Activated CD4-positive, alpha-beta T cell treated with anti-CD3 and anti-CD28 coated beads for 48 hours (primary cell): Measurements from ENCODE around the gene NTNG2.
"Not testable (repeated sequence)": the region's sequence is repeated elsewhere in the genome, so short reads cannot be mapped to it uniquely, and the experiment has no call there.

Experiments used
- DNase-seq: peaks from one replicate; pipeline ENCODE4 v3.0.0-alpha.2; 2020

NTNG2 gene, protein sequence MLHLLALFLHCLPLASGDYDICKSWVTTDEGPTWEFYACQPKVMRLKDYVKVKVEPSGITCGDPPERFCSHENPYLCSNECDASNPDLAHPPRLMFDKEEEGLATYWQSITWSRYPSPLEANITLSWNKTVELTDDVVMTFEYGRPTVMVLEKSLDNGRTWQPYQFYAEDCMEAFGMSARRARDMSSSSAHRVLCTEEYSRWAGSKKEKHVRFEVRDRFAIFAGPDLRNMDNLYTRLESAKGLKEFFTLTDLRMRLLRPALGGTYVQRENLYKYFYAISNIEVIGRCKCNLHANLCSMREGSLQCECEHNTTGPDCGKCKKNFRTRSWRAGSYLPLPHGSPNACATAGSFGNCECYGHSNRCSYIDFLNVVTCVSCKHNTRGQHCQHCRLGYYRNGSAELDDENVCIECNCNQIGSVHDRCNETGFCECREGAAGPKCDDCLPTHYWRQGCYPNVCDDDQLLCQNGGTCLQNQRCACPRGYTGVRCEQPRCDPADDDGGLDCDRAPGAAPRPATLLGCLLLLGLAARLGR

DNA sequence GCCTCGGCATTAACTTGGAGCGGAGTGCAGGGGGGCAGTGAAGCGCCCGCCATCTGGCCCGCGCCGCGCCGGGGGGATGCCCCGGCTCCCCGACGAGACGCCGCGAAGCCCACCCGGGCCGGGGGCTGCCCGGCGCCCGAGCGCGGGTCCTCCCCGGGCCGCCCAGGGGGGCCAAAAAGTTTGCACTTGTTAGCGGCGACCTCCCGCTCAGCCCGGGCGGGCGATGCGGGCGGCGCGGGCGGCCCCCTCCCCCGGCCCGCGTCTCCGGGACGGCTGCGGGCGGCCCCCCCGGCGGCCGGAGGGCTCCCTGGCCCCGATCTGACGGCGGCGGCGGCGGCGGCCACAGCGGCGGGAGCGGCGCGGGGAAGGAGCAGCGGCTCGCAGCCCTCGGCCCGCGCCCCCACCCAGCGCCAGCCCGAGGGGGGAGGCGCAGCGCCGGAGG is at the start of gene NTNG2:
TSS of gene NTNG2 (plus strand) at position 316 of the 442 bp plus-strand sequence. CDS start 4,774 bp downstream, outside the sequence.
- DNase-seq, result no peak

DNA sequence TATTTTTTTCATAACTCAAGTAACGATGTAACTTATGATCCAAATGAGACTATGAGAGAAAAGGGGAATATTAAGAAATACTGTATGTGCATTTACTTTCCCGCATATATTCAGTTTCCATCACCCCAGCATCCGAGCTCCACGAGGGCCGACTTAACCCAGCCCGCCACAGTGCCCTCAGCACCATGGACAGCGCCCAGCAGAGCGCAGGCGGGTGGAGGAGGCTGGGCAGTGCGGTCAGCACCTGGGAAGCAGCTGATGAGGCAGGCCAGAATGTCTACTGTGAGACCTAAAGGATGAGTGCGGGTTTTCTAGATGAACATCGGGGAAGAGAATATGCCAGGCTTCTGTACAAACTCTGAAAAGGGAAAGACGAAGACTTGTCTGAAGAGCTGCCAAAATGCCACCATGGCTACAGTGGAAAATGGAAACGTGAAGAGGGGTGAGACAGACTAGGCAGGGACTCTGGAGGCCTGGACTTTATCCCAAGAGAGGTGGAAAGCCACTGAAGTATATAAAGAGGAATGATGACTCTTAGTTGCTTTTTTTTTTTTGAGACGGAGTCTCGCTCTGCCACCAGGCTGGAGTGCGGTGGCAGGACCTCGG is 47.7 kb upstream of the NTNG2 start:
- DNase-seq, result peak; percentile 60

DNA sequence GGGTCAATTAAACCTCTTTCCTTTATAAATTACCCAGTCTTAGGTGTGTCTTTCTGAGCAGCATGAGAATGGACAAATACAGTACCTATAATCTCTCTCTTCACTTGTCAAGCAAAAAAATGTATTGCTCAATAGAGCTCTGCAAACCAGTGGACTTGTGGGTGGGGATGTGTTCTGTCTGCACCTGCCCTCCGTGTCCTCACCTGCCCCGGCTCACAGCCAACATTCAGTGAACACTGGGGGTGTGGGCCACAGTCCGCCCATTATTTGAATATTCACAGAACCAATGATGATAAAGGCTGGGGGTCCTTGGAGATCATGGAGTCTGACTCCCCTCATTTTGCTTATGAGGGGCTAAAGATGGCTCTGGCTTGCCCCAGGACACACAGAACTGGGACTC is 45.3 kb upstream of the NTNG2 start:
- no peak for DNase-seq

DNA sequence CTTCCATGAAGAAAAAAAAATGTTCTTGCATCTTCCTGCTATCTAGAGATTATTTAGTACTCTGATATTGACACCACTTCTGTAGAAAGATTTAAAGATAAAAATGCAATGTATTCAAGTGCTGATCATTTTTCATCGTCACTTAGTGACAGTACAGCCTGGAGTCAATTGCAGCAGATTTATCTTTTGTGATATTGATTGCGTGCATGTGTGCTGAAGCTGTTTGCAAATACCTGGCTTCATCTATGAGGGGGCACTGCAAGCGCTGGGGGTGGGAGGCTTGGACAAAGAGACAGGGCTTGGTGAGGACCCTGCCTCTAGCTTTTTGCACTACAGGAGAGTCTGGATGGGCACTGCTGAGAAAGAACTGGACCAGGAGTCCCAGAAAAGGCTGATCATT is 44.2 kb upstream of the NTNG2 start:
- no peak for DNase-seq

DNA sequence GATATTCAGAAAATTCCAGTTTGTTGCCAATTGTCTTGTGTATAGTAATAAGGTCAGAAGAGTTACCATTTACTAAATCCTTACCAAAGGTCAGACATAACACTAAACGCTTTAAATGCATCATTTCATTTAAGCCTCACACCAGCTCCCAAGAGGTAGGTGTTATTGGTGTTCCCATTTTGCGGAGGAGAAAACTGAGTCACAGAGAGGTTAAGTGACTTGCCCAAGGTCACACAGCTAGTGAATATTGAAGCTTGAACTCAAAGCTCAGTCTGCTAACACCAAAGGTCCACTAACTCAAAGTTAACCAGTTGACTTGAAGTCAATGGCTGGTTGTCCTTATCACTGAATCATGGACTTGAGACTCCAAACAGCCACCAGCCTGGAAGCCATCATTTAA is 40.8 kb upstream of the NTNG2 start:
- DNase-seq, result no peak

DNA sequence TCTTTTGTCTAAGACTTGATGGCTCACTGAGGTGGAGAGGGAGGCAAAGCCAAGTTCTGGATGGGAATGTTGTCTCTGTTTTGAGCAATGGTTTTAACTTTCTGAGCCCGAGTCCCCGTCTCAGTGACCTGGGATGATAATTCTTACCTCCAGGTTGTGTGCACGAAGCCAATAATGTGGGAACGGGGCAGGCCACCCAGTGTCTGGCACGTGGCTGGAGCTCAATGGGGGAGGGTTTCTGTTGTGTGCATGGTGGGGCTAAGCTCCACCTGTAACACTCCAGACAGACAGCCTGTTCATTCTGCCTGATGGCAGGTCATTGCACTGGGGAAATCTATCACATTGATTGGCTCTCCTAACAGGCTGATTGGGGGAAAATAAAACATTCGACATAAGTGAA is 37.1 kb upstream of the NTNG2 start:
- DNase-seq, result no peak

DNA sequence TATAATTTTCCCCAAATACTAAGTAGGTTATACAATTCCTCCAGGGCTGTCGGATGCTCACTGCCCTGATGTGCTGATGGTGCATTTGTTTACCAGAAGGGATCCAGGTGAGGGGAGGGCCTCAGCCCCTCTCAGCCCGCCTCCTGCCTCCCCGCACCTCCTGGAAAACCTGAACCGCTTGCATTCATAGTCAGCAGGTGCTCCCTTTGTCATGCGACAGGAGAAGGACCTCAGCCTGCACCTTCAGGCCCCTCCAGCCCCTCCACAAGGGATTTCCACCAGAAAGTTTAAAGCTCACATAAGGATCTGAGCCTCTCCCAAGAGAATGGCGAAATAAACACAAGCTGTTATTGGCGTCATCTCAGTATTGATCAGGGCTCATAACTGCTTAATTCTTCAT is 36.5 kb upstream of the NTNG2 start:
- DNase-seq, result no peak

DNA sequence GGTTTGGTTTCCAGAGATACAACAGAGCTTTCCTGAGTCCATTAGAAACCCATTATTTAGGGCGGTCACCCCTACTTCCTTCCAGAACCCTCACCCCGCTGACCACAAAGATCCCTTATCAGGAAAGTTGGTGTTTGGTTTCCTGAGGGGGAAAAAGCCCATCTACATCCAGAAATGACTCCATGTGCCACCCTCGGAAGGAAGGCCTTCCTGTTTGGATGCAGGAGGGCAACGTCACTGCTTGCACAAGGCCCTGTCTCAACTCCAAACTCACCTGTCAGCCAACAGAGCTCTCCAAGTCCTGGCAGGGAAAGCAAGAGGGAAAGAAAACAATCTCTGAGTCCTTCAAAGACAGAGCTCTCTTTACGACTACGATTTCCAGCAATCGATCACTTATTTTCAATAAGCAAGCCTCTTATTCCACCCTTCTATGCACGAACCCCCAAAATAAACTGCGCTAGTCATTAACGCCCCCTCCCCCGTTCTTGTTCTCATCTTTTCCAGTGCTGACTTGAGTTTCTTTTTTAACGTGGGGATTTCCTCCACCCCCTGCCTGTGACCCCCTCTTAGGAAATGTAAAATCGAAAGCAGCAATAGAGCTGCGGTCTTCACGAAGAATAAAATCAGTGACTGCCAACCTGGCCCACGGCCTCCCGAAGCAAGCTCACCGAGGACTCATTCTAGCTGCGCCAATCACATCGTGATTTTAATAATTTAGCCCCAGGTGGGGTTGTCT is 35.7 kb upstream of the NTNG2 start:
- peak; percentile 35 for DNase-seq

DNA sequence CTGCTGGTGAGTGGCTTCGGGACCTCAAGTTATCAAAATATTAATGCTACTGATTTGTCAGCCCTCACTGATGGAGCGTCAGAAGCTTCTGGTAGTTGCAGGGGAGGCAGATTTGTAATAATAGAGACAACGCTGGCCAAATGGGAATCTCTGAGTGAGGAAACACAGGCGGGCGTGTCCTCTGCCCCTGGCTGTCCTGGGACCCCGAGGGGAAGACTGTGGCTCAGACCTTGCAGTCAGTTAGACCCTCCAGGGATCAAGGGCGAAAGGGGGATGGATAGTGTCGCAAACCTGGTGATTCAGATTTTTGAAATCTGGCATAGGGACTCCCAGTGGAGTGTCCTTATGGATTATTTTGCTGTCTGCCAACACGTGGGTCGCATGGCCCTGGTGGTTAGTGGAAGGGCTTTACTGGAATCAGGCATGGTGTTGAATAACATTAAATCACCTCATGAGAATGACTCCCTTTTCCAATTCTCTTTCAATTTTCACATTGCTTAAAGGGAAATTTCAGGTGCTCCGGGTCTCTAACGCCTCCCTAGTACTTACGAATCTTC is 35.1 kb upstream of the NTNG2 start:
- no peak for DNase-seq

DNA sequence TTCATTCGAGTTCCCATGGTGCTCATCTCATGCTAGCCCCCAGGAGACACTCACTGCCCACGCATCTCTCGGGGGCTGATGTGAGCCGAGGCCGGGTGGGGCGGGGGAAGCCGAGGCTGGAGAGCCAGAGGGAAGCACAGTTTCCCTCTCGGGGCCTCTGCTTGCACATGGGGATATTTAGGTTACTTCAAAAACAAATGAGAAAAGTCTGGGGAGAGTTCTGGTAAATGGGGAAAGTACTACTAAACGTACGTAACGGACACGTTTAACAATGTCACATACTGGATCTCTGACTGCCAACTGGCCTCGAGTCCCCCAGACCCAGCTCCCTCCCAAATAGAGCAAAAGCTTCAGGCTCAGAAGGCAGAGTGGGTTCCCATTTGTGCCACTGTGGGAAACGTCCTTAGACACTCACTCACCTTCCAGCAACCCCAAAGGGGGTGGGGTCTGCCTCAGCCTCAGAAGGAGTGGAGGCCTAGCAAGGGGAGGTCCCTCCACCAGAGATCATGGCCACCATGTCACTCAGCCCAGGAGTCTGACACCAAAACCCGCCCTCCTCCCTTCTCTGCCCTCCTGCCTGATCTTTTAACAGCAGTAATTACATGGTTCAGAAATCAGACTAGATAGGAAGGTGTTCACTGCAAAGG is 33.8 kb upstream of the NTNG2 start:
- DNase-seq, result no peak

DNA sequence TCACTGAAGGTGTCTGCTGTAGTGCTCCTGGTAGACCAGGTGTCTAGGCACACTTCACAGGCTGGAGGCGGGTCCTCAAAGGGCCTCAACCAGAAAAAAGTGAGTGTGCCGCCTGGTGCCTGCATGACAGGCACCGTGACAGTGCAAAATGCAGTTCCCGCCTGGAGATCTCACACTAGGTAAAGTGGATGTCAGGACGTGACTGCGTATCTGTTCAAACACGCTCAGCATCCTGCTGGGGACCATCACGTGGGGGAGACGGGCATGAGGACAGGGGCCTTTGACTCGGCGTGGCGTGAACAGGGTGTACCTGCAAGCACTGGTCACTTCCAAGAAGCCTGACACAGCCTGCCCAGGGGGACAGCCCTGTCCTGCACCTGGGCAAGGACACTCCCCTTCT is 32.3 kb upstream of the NTNG2 start:
- DNase-seq, result no peak

DNA sequence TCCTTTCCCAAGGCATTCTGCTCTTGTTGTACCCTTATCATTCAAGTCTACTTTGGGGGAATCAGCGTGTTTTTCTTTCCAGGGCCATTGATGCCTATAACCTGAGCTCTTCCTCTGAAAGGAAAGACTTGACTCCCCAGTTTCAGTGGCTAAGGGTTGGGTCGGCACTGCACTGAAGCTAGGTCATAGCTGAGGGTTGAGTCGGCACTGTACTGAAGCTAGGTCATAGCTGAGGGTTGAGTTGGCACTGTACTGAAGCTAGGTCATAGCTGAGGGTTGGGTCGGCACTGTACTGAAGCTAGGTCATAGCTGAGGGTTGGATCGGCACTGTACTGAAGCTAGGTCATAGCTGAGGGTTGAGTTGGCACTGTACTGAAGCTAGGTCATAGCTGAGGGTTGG is 27.8 kb upstream of the NTNG2 start:
- not testable (repeated sequence) for DNase-seq

DNA sequence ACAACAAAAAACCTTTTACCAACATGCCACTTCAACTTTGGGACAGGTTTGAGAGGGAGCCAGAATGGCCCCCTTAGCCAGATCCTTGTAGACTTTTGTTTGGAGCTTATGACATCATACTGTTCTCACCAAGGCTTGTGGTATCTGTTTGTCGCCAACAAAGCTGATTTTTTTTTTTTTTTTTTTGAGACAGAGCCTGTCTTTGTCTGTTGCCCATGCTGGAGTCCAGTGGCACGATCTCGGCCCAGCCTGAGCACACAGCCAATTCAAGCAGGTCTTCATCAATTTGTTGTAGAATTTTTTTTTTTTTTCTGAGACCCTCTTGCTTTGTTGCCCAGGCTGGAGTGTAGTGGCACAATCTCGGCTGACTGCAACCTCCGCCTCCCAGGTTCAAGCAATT is 26.4 kb upstream of the NTNG2 start:
- no peak for DNase-seq

DNA sequence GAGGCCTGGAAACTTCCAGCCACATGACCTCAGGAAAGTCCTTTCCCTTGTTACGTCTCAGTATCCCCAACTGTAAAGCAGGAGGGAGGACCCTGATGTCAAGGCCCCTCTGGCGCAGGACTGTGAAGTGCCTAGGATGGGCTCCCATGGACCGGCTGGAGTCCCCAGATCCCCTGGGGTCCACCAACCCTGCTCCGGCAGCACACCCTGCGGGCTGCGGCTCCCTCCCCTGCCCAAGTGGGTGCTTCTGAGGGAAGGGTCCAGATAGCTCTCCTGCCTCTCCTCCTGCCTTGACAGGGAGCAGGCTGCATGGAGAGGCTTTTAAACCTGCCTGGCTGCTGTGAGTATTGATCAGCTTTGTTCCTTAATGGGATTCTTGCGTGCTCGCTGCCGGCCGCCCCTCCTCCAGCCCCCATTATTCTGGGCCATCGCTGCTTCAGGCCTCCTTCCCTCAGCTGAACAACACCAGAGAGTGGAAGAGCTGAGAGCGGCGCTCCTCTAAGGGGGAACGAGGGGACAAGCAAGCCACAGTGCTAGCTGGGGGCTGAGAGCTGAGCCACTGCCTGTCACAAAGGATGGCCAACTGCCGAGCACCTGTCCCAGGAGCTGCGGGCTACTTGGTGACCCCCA is 25.6 kb upstream of the NTNG2 start:
- no peak for DNase-seq

DNA sequence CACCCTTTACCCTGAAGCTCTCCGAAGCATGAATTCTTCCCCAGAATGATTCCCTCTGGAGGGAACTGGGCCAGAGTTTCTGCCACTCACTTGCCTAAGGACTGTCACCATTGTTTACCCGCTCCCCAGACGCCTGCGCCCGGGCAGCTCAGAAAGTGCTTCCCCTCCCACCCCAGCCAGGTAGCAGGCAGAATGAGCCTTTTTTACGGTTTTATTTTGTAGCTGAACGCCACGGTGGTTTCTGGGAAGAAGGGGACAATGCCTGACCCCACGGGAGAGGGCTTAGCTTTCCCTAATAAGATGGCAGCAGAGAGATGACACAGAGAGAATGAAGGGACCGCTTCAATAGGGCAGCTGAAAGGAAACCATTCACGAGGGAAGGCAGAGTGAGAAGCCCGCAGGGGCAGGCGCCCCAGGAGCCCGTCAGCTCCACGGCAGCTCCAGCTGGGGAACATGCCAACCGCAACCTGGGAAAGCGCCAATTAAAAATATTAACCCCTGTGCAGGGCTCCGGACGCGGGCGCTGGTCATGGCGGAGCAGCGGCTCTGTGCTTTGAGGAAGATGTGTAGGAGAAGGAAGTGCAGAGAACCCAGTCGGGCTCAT is 20.4 kb upstream of the NTNG2 start:
- no peak for DNase-seq

DNA sequence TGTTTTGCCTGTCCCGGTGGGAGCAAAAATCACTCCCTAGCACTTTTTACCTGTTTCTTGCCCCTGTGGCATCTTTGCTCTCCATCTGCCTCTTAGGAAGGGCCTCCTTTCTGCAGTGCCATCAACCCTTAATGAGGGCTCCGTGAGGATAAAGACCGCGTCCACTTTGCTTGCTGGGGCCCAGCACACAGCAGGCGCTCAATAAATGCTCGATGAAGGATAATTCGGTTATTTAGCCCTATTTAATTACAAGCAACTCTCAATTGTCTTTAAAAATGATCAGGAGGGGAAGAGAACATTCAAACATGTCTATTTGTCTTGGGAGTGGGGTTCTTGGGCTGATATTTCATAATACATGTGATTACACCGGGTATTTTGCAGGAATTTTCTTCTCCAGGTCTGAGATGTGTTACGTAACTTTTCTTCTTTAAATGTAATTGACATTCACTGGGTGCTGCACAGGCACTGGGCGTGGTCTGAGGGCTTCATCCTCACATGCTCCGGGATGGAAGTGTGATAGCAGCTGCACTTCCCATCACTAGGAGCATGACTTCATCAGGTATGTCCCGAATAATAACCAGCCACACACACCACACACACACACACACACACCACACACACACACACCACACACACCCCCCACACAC is 19.8 kb upstream of the NTNG2 start:
- DNase-seq, result no peak

DNA sequence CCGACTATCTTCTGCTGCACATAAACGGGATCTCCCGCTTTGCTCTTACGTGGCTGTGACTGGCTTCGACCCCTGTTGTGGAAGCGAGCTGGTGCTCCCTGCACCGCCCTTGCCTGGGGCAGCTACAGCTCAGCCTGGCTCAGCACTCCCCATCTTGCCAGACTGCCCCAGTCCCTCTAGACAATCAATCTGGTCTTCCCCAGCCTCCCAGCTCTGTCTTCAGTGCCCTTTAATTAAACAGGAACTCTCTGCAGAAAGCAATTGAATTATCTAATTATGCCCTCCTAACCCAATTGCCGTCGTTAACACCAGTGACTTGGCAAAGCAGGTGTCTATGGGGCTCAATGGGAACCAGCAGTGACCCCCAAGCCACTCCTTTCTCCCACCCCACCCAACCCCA is 18.9 kb upstream of the NTNG2 start:
- DNase-seq, result no peak

DNA sequence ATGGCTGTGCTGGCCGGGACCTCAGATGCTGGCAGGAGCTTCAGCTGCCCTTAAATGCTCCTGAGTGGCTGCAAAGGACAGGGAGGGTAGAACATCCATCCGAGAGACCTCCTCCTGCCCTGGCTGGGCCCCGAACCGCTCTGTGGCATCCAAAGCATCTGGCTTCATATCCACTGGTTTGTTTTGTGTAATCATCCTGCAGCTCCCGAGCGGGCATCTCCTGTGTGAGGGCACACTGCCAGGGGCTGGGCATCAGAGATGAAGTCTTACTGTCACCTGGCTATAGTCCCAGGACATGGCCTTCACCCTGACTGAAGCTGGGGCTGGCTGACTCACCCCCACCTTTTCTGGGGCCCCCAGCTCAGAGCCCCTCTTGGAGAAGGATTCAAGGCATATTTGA is 18.5 kb upstream of the NTNG2 start:
- DNase-seq, result no peak

DNA sequence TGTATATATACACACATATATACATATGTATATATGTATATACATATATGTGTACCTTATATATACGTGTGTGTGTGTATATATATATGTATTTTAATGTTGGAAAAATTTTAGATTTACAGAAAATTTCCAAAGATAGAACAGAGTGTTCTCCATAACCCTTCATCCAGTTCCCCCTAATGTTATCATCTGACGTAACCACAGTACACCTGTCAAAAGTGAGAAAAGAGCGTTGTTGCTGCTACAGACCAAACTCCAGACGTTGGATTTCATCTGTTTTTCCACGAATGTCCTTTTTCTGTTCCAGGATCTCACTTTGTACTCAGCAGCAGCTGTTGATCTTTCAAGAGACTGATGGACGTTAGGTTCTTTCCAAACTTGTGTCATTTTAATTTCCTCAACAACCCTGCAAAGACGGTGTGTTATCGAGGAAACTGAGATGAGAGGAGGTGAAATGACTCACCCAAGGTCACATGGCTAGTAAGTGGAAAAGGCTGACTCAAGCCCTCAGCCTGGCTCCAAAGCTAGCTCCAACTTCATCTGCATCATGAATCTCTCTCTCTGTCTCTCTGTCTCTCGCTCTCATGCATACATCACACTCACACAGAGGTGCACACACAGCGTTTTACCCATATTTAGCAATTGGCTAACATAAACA is 17.0 kb upstream of the NTNG2 start:
- DNase-seq, result peak; percentile 37

DNA sequence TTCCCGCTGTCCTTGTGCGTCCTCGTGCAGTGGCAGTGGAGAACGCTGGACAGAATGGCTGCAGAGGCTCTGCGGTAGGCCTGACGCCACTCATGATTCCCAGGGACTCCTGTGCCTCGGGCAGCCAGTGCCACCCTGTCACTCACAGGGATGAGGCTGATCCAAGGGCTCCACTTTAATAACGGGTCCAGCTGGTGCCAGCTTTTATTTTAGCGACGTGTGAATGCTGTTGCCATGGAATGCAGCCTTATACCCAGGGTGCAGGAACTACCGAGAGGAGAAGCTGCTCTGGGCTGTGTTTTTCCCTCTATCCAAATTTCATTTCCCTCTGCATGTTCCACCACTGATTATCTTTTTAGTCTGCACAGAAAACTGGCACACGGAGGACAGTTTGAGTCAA is 15.8 kb upstream of the NTNG2 start:
- no peak for DNase-seq

DNA sequence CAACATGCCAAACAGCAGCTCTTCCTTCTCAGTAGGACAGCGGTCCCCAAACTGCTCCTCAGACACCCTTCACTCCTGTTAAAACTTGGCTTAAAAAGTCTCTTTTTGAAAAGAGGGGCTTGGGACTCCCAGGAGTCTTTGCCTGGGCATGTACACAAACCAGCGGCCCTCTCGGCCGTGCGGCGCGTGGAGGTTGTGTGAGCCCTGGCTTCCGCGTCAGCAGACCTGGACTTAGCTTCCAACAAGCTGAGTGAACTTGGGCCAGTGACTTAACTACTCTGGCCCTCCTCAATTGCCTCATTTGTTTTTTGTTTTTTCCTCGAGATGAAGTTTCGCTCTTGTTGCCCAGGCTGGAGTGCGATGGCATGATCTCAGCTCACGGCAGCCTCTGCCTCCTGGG is 15.3 kb upstream of the NTNG2 start:
- no peak for DNase-seq
